HG03139 (cell line): ENCODE data around the gene PATL2.
"Not testable (repeated sequence)": the region's sequence is repeated elsewhere in the genome, so short reads cannot be mapped to it uniquely, and the experiment has no call there.

ENCODE experiments used
- ATAC-seq: cut with Tn5 transposase; IDR thresholded peaks from one replicate; pipeline ENCODE4 v1.9.1; 2021; ENCODE audit not compliant: unreplicated experiment

Gene PATL2

DNA sequence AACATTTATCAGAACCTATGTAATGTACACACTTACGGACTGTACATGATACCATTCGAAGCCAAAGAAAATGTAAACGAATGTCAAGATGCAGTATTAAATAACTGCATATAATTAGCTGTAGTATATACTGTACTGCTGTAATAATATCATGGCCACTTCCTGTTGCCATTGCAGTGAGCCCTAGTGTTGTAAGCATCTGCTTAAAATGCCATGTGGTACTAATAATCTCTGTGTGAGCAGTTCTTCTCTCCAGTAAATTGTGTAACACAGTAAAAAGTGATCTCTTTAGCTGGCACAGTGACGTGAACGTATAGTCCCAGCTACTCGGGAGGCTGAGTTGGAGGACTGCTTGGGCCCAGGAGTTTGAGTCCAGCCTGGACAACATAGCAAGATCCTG, 56.3 kb downstream of the PATL2 start:
- no peak for ATAC-seq

DNA sequence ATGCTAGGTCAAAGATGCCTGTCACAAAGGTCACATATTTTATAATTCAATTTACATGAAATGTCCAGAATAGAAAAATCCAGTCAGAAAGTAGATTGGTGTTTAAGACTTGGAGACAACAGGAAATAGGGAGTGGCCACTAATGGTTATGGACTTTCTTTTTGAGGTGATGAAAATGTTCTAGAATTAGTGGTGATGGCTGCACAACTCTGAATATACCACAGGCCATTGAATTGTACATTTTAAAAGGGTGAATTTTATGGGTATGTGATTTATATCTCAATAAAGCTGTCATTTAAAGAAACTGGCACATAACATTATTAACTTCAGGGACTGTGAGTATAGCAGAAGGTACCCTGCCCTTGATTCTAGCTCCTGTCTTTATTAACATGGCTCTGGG, 63.5 kb downstream of the PATL2 start:
- no peak for ATAC-seq

DNA sequence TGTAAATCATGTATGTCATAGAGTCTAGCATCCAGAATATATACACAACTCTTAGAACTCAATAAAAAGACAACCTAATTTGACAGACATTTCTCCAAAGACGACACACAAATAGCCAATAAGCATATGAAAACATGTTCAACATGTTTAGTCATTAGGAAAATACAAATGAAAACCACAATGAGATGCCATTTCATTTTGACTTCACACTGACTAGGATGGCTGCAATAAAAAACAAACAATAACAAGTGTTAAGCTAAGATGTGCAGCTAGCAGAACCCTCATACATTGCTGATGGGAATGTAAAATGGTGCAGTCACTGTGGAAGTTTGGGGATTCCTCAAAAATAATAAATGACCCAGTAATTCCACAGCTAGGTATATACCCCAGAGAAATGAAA, 64.1 kb downstream of the PATL2 start:
- ATAC-seq: no peak

DNA sequence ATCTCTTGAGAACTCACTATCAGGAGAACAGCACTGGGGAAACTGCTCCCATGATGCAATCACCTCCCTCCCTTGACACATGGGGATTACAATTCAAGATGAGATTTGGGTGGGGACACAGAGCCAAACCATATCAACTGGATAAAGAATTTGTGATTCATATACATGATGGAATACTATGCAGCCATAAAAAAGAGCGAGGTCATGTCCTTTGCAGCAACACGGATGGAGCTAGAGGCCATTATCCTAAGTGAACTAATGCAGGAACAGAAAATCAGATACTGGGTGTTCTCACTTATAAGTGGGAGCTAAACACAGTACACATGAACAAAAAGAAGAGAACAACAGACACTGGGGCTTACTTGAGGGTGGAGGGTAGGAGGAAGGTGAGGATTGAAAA, 64.7 kb downstream of the PATL2 start:
- no peak for ATAC-seq

DNA sequence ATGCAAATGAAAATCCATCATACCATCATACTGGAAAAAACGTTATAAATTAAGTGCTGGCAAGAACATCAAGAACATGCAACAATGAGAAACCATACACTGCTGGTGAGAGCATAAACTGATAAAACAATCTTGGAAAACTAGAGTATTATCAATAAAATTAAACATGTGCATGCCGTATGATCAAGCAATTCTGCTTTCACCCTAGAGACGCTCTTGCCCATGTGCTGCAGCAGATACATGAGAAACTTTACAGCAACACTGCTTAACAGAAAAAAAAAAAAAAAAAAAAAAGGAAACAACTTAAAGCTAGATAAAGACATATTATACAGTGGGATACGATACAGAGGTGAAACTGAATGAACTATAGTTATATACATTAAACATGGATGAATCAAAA, 69.5 kb downstream of the PATL2 start:
- no peak for ATAC-seq

DNA sequence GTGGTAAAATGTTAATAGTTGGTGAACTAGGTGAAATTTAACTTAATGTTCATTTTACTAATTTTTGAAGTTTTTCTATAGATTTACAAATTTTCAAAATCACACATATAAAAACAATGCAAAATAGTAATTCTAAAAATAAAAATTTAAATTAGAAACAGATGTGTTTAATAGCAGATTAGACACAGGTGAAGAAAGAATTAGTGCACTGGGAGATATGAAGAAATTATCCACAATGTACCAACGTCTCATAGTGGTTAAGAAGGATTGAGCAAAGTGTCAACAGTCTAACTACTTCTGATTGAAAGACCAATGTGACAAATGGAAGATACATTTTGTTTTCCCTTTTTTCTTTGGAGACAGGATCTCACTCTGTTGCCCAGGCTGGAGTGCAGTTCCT, 74.1 kb downstream of the PATL2 start:
- no peak for ATAC-seq

DNA sequence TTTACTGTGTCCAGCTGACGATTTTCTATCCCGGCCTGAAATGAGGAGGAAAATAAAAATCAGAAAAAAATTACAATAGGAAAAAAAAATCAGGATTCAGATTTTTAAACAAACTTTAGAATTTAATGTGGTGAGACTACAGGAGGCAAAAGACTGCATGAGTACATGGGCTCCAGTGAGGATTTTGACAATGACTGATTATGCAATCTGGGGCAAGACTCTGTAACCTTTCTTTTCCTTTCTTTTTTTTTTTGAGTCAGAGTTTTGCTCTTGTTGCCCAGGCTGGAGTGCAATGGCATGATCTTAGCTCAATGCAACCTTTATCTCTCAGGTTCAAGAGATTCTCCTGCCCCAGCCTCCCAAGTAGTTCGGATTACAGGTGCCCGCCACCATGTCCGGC, 77.5 kb downstream of the PATL2 start:
- ATAC-seq: no peak

DNA sequence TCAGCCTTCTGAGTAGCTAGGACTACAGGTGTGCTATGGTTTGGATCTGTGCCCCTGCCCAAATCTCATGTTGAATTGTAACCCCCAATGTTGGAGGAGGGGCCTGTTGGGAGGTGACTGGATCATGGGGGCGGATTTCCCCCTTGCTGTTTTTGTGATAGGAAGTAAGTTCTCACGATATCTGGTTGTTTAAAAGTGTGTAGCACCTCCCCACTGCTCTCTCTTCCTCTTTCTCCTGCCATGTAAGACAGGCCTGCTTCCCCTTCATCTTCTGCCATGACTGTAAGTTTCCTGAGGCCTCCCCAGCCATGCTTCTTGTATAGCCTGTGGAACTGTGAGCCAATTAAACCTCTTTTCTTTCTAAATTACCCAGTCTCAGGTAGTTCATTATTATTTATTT, 85.8 kb downstream of the PATL2 start:
- ATAC-seq: not testable (repeated sequence)

DNA sequence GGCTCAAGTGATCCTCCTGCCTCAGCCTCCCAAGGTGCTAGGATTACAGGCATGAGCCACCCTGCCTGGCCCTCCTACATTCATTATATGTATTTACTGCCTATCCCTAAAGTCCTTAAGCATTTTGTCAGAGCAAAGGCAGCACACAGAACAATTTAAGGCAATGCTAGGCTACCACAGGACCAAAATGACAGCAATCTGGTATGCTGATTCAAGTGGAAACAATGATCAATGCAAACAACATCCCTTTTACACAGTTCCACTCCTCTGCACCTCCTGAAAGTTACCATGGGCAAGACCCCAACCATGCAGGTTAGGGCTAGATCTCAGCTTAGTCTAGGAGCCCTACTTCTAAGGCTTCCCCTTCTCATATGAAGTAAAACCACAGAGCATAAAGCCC, 87.9 kb downstream of the PATL2 start:
- no peak for ATAC-seq

DNA sequence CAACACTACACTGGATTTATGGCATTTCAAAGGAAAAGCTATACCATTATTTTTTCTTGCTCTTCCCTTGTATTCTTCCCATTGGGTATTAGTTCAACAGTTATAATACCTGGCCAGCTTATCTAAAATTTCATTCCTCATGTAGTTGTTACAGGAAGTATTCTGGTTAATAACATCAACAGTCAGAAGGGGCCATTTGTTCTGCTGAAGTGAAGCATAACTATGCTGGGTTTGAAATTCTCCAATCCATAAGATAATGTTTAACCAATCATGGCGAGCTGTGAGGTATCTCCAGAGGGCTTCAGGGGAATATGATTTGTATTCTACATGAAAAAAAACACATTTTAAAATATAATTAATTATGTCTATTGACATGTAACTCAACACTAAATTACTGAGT, 91.0 kb downstream of the PATL2 start:
- no peak for ATAC-seq

DNA sequence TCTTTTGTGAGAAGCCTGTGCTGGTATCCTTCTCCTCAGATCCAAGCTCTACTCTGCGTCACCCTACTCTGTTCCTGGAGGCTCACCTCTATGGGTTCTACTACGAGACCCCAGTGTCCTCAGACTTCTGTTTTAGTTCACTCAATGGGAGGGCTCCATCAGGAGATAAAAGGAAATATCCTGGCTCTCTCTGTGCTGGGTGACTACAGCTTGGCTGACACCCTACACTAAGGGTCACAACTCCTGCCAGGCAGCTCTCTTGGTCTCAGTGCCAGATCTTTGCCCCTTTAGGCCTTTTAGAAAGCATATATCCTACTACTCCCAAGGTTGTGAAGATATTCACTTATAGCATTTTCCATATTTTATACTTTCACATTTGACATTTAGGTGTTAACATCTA, 94.1 kb downstream of the PATL2 start:
- no peak for ATAC-seq
